ENCODE measurements around the gene HES5. TPM values are rescaled to one million over a fixed set of nuclear protein-coding genes. Genes with fewer than 3 reads are reported as not detected.

The HES5 gene
- total and polyA plus RNA-seq, 2 donors (not counting 3 experiments of a cell fraction or from before 2014, with no cell fraction given) = 0.07 TPM; not detected in 1

- intact Hi-C loops (cut with micrococcal nuclease) (no loop called here), dilution Hi-C loops (cut with MboI; ENCODE audit: extremely low pct_ligation_motif_present, low sequenced_read_pairs) (no loop called here)
- DNase-seq (ENCODE audit: low read depth, low spot score) (no peak), FAIRE-seq (no peak)
- peak overlapping the region; percentile 36 for H2AFZ ChIP-seq (ENCODE audit: low read depth, low read length)
- H3K4me3 ChIP-seq (replicated peaks in 1 of 3; ENCODE audit: insufficient read depth in 1 of 3, low read depth in 1 of 3, low read length in 3 of 3) = no peak overlapping the region
- H3K79me2 ChIP-seq (ENCODE audit: control insufficient read depth, insufficient read depth, low read length) = no peaks in the 10 kb centered on the region
- no peaks in the 10 kb centered on the region for H3K9me1 ChIP-seq (replicated peaks; ENCODE audit: control insufficient read depth, extremely low read depth, insufficient read depth, low read length)
- TF ChIP-seq MAX (IDR thresholded peaks at IDR 0.05; ENCODE audit: insufficient read depth, insufficient read length) = no peak
- TF ChIP-seq CTCF (IDR thresholded peaks at IDR 0.05; ENCODE audit: extremely low read depth in 1 of 2, insufficient read depth in 1 of 2, low read depth in 1 of 2, low read length in 2 of 2) = no peak
- no peak for TF ChIP-seq FOS (IDR thresholded peaks at IDR 0.05; ENCODE audit: borderline replicate concordance, insufficient read depth, low read length)
- no peak for TF ChIP-seq JUN (IDR thresholded peaks at IDR 0.05; ENCODE audit: borderline replicate concordance, insufficient read depth, insufficient read length, low read depth)
- no peak for TF ChIP-seq GATA2 (IDR thresholded peaks at IDR 0.05; ENCODE audit: insufficient read depth, insufficient read length, low read depth, low read length)
- no peak for TF ChIP-seq MYC (IDR thresholded peaks at IDR 0.05; ENCODE audit: low read depth, low read length)
- TF ChIP-seq POLR2A (IDR thresholded peaks at IDR 0.05; ENCODE audit: low read depth, low read length) = no peak
- no peak for TF ChIP-seq EZH2 (IDR thresholded peaks at IDR 0.05; ENCODE audit: borderline replicate concordance, low read depth, low read length, severe bottlenecking)
- TF ChIP-seq POLR2AphosphoS5 (IDR thresholded peaks at IDR 0.05; ENCODE audit: insufficient read depth, low read depth, low read length) = no peak
- CTCF ChIA-PET = no interaction called here
- no TSS peak for BruUV-seq (replicated peaks)
- no peak overlapping the region for H3K9ac ChIP-seq (replicated peaks; ENCODE audit: extremely low read depth, insufficient read depth, low read length)
- peaks cover 17% of the 10 kb centered on the region for H3K4me1 ChIP-seq (ENCODE audit: control insufficient read depth, extremely low read depth, insufficient read depth, low read length)
- no peaks in the 10 kb centered on the region for H3K9me3 ChIP-seq (replicated peaks; ENCODE audit: control insufficient read depth, insufficient read depth, low read length)
- H3K27ac ChIP-seq (ENCODE audit: insufficient read depth, low read depth, low read length) = no peak overlapping the region
- no peaks in the 10 kb centered on the region for H4K20me1 ChIP-seq (replicated peaks; ENCODE audit: control insufficient read depth, extremely low read depth, insufficient read depth, low read length)
- peaks cover 2 to 4% of the 10 kb centered on the region in 2 experiments for H3K27me3 ChIP-seq (ENCODE audit: control insufficient read depth in 2 of 2, insufficient read depth in 2 of 2, low read length in 2 of 2)
- POLR2A ChIA-PET = no interaction called here
- no peak overlapping the region for H3K4me2 ChIP-seq (ENCODE audit: insufficient read depth, low read length)
- no peaks in the 10 kb centered on the region for H3K36me3 ChIP-seq (ENCODE audit: control insufficient read depth in 2 of 2, extremely low read depth in 1 of 2, insufficient read depth in 2 of 2, low read length in 2 of 2)
Measured at GRCh38 chr1:2575801-2576663, 46.0 kb upstream of the HES5 start.

All from endothelial cell of umbilical vein (primary cell).